HEK293 (cell line): ENCODE results near the gene AFAP1L2.

Experiments
- CTCF ChIA-PET: fragments of 350-600 bp; formaldehyde crosslinking; extraction: SDS; loops from one replicate; lab custom pipeline; 2021; ENCODE audit warnings: antibody characterized with exemption; lab: Yijun Ruan, JAX
- POLR2A ChIA-PET: fragments of 300-600 bp; formaldehyde crosslinking; extraction: SDS; loops from one replicate; lab custom pipeline; 2020; ENCODE audit warnings: antibody characterized with exemption, inconsistent platforms; lab: Yijun Ruan, JAX
- H3K27ac ChIP-seq: fragments of 200-500 bp; sonication (Bioruptor generic); 2 replicates; pipeline ENCODE4 v1.5.1; 2014; ENCODE audit warnings: low read depth, low read length, control low read depth, inconsistent platforms; ENCODE audit errors: extremely low read depth
- H3K36me3 ChIP-seq, 2 experiments: fragments of 200-500 bp in 1 of 2; sonication (Bioruptor generic) in 1 of 2; 1 replicate in 1 of 2; 2 replicates in 1 of 2; pipeline ENCODE4 v1.5.1; 2014 to 2017; ENCODE audit warnings: inconsistent platforms in 2 of 2, low read length in 2 of 2; ENCODE audit not compliant: control insufficient read depth in 2 of 2, insufficient read depth in 1 of 2
- H3K4me1 ChIP-seq: fragments of 200-500 bp; sonication (Bioruptor generic); 2 replicates; pipeline ENCODE4 v1.5.1; 2014; ENCODE audit warnings: mild to moderate bottlenecking, low read length, inconsistent platforms; ENCODE audit not compliant: control insufficient read depth, insufficient read depth
- H3K4me3 ChIP-seq: 2 replicates; pipeline ENCODE4 v1.5.1; 2011; ENCODE audit warnings: low read depth, mild to moderate bottlenecking, control low read depth, low read length, moderate library complexity
- H3K9me3 ChIP-seq: fragments of 200-500 bp; sonication (Bioruptor generic); 2 replicates; pipeline ENCODE4 v1.5.1; 2014; ENCODE audit warnings: low read depth, low read length, inconsistent platforms; ENCODE audit not compliant: control insufficient read depth, insufficient read depth
- ATF2 ChIP-seq: fragments of 450-650 bp; formaldehyde crosslinking; IDR thresholded peaks from 2 replicates; pipeline ENCODE4 v1.5.1; 2016; ENCODE audit warnings: missing biosample characterization, missing genetic modification characterization, low read depth
- ELK4 ChIP-seq: IDR thresholded peaks from 2 replicates; pipeline ENCODE4 v1.6.1; 2011; ENCODE audit warnings: mild to moderate bottlenecking, low read depth, low read length, borderline replicate concordance
- KLF16 ChIP-seq: fragments of 450-650 bp; formaldehyde crosslinking; IDR thresholded peaks from 2 replicates; pipeline ENCODE4 v1.5.1; 2017; ENCODE audit warnings: missing biosample characterization, missing genetic modification characterization
- MYNN ChIP-seq: fragments of 450-650 bp; formaldehyde crosslinking; IDR thresholded peaks from 2 replicates; pipeline ENCODE4 v1.5.1; 2016; ENCODE audit warnings: missing biosample characterization, missing genetic modification characterization, borderline replicate concordance
- SALL2 ChIP-seq: fragments of 450-650 bp; formaldehyde crosslinking; IDR thresholded peaks from 2 replicates; pipeline ENCODE4 v1.5.0; 2017; ENCODE audit warnings: missing biosample characterization, mild to moderate bottlenecking, missing genetic modification characterization, borderline replicate concordance
- SP2 ChIP-seq: fragments of 450-650 bp; formaldehyde crosslinking; IDR thresholded peaks from 2 replicates; pipeline ENCODE4 v1.5.1; 2016; ENCODE audit warnings: missing biosample characterization, missing genetic modification characterization
- SP7 ChIP-seq: fragments of 450-650 bp; formaldehyde crosslinking; IDR thresholded peaks from 2 replicates; pipeline ENCODE4 v1.5.1; 2016; ENCODE audit warnings: missing biosample characterization, missing genetic modification characterization
- YY2 ChIP-seq: fragments of 450-650 bp; formaldehyde crosslinking; IDR thresholded peaks from 2 replicates; pipeline ENCODE4 v1.5.1; 2016; ENCODE audit warnings: missing biosample characterization, missing genetic modification characterization
- ZBTB20 ChIP-seq: fragments of 450-650 bp; formaldehyde crosslinking; IDR thresholded peaks from 2 replicates; pipeline ENCODE4 v1.5.1; 2016; ENCODE audit warnings: missing biosample characterization, missing genetic modification characterization
- ZNF10 ChIP-seq: fragments of 450-650 bp; formaldehyde crosslinking; IDR thresholded peaks from 2 replicates; pipeline ENCODE4 v1.5.1; 2017; ENCODE audit warnings: missing biosample characterization, missing genetic modification characterization
- ZNF132 ChIP-seq: fragments of 450-650 bp; formaldehyde crosslinking; IDR thresholded peaks from 2 replicates; pipeline ENCODE4 v1.5.1; 2017; ENCODE audit warnings: missing biosample characterization, missing genetic modification characterization, borderline replicate concordance
- ZNF214 ChIP-seq: fragments of 450-650 bp; formaldehyde crosslinking; IDR thresholded peaks from 2 replicates; pipeline ENCODE4 v1.5.1; 2017; ENCODE audit warnings: missing biosample characterization, mild to moderate bottlenecking, missing genetic modification characterization, borderline replicate concordance
- ZNF23 ChIP-seq: fragments of 450-650 bp; formaldehyde crosslinking; IDR thresholded peaks from 2 replicates; pipeline ENCODE4 v1.5.1; 2016; ENCODE audit warnings: missing biosample characterization, missing genetic modification characterization, borderline replicate concordance
- ZNF248 ChIP-seq: fragments of 450-650 bp; formaldehyde crosslinking; IDR thresholded peaks from 2 replicates; pipeline ENCODE4 v1.5.1; 2017; ENCODE audit warnings: missing biosample characterization, missing genetic modification characterization
- ZNF26 ChIP-seq: fragments of 450-650 bp; formaldehyde crosslinking; IDR thresholded peaks from 2 replicates; pipeline ENCODE4 v1.5.1; 2016; ENCODE audit warnings: missing biosample characterization, missing genetic modification characterization
- ZNF488 ChIP-seq: fragments of 450-650 bp; formaldehyde crosslinking; IDR thresholded peaks from 2 replicates; pipeline ENCODE4 v1.5.1; 2016; ENCODE audit warnings: missing biosample characterization, missing genetic modification characterization
- ZNF596 ChIP-seq: fragments of 450-650 bp; IDR thresholded peaks from 2 replicates; pipeline ENCODE4 v1.5.0; 2018; ENCODE audit warnings: missing biosample characterization, mild to moderate bottlenecking, missing genetic modification characterization, moderate library complexity
- ZNF707 ChIP-seq: fragments of 450-650 bp; formaldehyde crosslinking; IDR thresholded peaks from 2 replicates; pipeline ENCODE4 v1.5.1; 2016; ENCODE audit warnings: missing biosample characterization, missing genetic modification characterization
- ZNF776 ChIP-seq: fragments of 450-650 bp; formaldehyde crosslinking; IDR thresholded peaks from 2 replicates; pipeline ENCODE4 v1.5.0; 2017; ENCODE audit warnings: missing biosample characterization, missing genetic modification characterization, borderline replicate concordance
- ZSCAN30 ChIP-seq: fragments of 450-650 bp; IDR thresholded peaks from 2 replicates; pipeline ENCODE4 v1.5.1; 2018; ENCODE audit warnings: missing biosample characterization, mild to moderate bottlenecking, missing genetic modification characterization, moderate library complexity
- TF ChIP-seq, protein P1 (sequence below): fragments of 450-650 bp; formaldehyde crosslinking; IDR thresholded peaks from 2 replicates; pipeline ENCODE4 v1.5.1; 2016; ENCODE audit warnings: missing biosample characterization, missing genetic modification characterization

Gene AFAP1L2

DNA sequence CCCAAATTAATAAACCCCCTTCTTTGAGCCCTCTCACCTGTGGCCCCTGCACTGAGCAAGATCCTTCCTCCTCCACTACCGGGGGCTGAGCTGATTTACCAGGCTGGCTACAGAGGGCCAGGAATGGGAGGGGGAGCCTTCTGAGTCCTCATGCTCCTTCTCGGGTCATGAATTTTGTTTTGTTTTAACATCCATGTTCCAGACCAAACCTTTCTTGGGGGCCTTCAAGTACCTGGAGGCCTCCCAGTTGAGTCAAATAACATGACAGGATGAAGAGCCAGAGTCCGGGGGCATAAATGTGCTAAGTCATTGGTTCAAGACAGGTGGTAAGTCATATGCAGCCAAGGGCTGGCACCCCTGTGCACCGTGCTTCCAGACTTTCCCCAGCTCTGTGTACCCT is 39.6 kb downstream of the AFAP1L2 start:
- no peak overlapping the region for H3K4me3 ChIP-seq
- POLR2A ChIA-PET: no interaction called here
- CTCF ChIA-PET: interaction anchor here (0.7 kb wide), 1 partner anchor 135 kb away, joined by 3 read pairs; no protein-coding TSS in a partner anchor
- TF ChIP-seq KLF16: no peak
- TF ChIP-seq ZNF776: no peak
- TF ChIP-seq, protein P1, sequence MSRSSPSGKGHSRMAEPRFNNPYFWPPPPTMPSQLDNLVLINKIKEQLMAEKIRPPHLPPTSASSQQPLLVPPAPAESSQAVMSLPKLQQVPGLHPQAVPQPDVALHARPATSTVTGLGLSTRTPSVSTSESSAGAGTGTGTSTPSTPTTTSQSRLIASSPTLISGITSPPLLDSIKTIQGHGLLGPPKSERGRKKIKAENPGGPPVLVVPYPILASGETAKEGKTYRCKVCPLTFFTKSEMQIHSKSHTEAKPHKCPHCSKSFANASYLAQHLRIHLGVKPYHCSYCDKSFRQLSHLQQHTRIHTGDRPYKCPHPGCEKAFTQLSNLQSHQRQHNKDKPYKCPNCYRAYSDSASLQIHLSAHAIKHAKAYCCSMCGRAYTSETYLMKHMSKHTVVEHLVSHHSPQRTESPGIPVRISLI (tag by site-specific recombination): no peak
- TF ChIP-seq ZNF248 (tag by site-specific recombination): no peak
- TF ChIP-seq ZNF596 (tag by site-specific recombination): no peak
- no peak for TF ChIP-seq ZSCAN30
- no peak for TF ChIP-seq SP7 (tag by site-specific recombination)
- TF ChIP-seq ZNF707 (tag by site-specific recombination): no peak
- TF ChIP-seq, all 188 proteins: peak for 0
- Histone ChIP-seq H3K9me3 (no peaks in the 10 kb centered on the region), H3K27ac (no peak overlapping the region), H3K4me1 (peaks cover 10% of the 10 kb centered on the region), H3K36me3 (no peaks in the 10 kb centered on the region)

- ChIA-PET CTCF (no interaction called here), POLR2A (no interaction called here)
- Histone ChIP-seq H3K36me3 (no peaks in the 10 kb centered on the region), H3K9me3 (no peaks in the 10 kb centered on the region), H3K4me1 (peaks cover 17% of the 10 kb centered on the region), H3K27ac (no peak overlapping the region), H3K4me3 (no peak overlapping the region)
- TF ChIP-seq ZNF26 (tag by site-specific recombination) (no peak), ZNF488 (tag by site-specific recombination) (no peak), ZNF10 (no peak), SP2 (tag by site-specific recombination) (no peak), ZNF214 (tag by site-specific recombination) (no peak), SALL2 (tag by site-specific recombination) (no peak), ZBTB20 (no peak), MYNN (no peak), ELK4 (no peak), ZNF23 (tag by site-specific recombination) (no peak), YY2 (tag by site-specific recombination) (no peak), ATF2 (tag by site-specific recombination) (no peak), ZNF707 (tag by site-specific recombination) (no peak), ZNF132 (no peak)
These were observed 40.4 kb downstream of the AFAP1L2 start for GRCh38 chr10:114363745-114364454.
